ENCODE results near the gene HYOU1.
A peak's percentile ranks its signal among the peaks of the same experiment; 100 is the strongest.
"Not testable (repeated sequence)": the region's sequence is repeated elsewhere in the genome, so short reads cannot be mapped to it uniquely, and the experiment has no call there.

HYOU1 gene

GRCh38 chr11:119021631-119022030 is 35.4 kb downstream of the HYOU1 start:
- TF ChIP-seq CTCF (IDR thresholded peaks at IDR 0.05; ENCODE audit: insufficient read depth, low read depth, low read length, missing control alignments), result no peak
- no peak for DNase-seq (ENCODE audit: low read depth)
- no peak overlapping the region for H3K4me3 ChIP-seq (ENCODE audit: low read length)

DNA sequence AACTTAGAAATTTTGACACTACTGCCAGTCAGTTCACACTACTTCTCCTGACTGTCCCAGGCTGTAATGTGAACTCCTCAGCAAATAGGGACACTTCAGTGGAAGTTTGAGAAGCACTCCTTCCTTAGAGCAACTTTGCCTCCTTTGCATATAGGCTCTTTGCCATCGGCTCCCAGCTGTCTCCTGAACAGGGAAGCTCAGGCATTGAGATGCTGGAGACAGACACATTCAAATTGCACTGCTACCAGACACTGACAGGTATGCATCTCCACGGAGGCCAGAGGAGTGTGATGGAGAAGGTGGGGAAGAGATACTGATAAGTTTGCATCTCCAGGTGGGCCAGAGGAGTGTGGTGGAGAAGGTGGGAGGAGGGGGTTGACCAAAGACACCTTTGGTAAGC is 37.0 kb downstream of the HYOU1 start:
- no peak for TF ChIP-seq CTCF (IDR thresholded peaks at IDR 0.05; ENCODE audit: insufficient read depth, low read depth, low read length, missing control alignments)
- no peak for DNase-seq (ENCODE audit: low read depth)
- H3K4me3 ChIP-seq (ENCODE audit: low read length), result peak overlapping the region; percentile 97

DNA sequence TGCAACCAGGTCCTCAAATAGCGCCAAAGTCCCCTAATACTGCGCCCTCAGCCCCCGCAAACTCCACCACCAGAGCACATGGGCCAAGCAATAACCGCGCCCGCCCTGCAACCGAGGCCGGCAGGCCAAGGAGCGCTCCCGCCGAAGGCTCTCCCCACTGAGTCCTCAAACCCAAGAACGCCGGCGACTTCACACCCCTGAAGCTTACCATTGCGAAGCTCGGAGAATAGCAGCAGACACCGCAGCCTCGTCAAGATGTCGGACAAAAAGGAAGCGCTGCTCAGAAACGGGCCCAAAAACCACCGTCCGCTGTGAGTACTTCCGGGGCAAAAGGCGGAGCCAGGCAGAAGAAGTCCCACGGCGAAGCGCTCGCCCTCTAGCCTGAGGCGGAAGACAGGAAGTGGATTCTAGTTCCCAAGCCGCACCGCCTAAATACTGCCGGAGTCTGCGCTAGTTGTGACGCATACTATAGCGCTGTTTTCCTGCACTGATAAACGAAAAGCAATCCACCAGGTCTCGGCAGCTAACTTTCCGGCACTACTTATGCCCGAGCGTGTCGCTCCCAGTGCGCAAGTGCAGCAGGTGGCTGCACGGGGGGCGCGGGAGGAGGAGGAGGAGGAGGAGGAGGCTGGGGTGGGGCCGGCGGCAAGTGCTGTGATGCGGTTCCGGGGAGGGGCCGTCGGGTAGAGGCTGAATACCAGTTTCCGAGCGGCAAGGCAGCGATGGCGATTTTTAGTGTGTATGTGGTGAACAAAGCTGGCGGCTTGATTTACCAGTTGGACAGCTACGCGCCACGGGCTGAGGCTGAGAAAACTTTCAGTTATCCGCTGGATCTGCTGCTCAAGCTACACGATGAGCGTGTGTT is 38.7 kb downstream of the HYOU1 start, which contains the start of the genes RPS25 and TRAPPC4:
Gene RPS25 (minus strand): TSS at position 270 of the 865 bp plus-strand sequence. CDS start 59 bp downstream, at position 211.
Gene TRAPPC4 (plus strand): TSS at position 693 of the 865 bp plus-strand sequence. CDS start 30 bp downstream, at position 723.
- peak; percentile 98 for DNase-seq (ENCODE audit: low read depth)
- TF ChIP-seq CTCF (IDR thresholded peaks at IDR 0.05; ENCODE audit: insufficient read depth, low read depth, low read length, missing control alignments), result no peak
- H3K4me3 ChIP-seq (ENCODE audit: low read length), result peak within 1 kb of the TSS; percentile 97

GRCh38 chr11:119017377-119017776 is 39.6 kb downstream of the HYOU1 start:
- H3K4me3 ChIP-seq (ENCODE audit: low read length), result peak overlapping the region; percentile 97
- not testable (repeated sequence) for DNase-seq (ENCODE audit: low read depth)

DNA sequence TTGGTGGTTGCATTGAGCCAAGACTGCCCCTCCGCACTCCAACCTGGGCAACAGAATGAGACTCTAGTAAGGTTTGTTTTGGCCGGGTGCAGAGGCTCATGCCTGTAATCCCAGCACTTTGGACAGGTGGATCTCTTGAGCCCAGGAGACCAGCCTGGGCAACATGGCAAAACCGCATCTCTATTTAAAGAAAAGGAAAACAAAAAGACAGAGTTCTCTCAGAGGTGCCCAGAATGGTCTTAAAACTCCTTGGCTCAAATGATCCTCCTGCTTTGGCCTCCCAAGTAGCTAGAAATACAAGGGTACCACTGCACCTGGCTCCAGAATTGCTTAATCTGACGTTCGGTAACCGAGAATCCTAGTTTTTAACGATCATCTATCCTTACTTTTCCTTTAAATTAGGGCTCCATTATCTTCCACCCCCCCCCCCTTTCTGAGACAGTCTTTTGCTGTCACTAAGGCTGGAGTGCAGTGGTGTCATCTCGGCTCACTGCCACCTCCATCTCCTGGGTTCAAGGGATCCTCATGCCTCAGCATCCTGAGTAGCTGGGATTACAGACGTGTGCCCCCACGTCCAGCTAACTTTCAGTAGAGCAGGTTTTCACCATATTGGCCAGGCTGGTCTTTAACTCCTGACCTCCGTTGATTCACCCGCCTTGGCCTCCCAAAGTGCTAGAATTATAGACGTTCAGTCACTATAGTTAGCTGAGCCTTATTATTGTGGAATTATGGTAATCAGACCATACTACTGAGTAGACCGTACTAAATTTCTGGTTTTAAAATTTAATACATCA is 40.6 kb downstream of the HYOU1 start:
- DNase-seq (ENCODE audit: low read depth), result no peak
- H3K4me3 ChIP-seq (ENCODE audit: low read length), result peak overlapping the region; percentile 97
- TF ChIP-seq CTCF (IDR thresholded peaks at IDR 0.05; ENCODE audit: insufficient read depth, low read depth, low read length, missing control alignments), result no peak

GRCh38 chr11:119015054-119015611 is 41.9 kb downstream of the HYOU1 start:
- no peak for TF ChIP-seq CTCF (IDR thresholded peaks at IDR 0.05; ENCODE audit: insufficient read depth, low read depth, low read length, missing control alignments)
- DNase-seq (ENCODE audit: low read depth), result peak; percentile 28

More at GRCh38 chr11:119015054-119015611, 41.9 kb downstream of the HYOU1 start:
- no peak overlapping the region for H3K4me3 ChIP-seq (ENCODE audit: low read length)
